Measurements from ENCODE around the gene ARPC4. TPM values are rescaled to one million over a fixed set of nuclear protein-coding genes. Genes with fewer than 3 reads are reported as not detected.

Gene ARPC4
- total and polyA plus RNA-seq, 2 donors from 2014 or later = 138 to 164 TPM

DNA sequence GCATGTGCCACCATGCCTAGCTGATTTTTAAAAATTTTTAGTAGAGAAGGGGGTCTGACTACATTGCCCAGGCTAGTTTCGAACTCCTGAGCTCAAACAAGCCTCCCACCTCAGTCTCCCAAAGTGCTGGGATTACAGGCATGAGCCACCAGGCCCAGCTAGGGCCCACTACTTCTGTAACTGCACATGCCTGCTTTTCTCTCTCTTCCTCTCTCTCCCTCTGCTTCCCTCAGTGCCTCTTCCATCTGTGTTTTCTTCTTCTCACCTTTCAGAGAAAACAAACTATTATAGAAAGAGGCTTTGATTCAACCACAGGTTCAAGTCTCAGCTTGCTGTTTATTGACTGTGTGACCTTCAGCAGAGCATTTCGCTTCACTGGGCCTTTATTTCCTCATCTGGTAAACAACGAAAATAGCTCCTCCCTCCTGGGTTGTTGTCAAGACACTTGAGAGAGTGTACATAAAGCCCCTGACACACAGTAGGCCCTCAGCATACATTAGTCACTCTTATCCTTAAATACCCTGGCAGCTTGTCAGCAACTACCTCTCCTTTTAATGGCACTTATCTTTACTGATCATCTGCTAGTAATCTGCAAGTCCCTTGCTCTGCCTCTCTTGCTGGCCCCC is 10.8 kb upstream of the ARPC4 start:
- no peak for TF ChIP-seq CTCF (IDR thresholded peaks at IDR 0.05; ENCODE audit: borderline replicate concordance, extremely low read depth, insufficient read depth)
- H3K27ac ChIP-seq (ENCODE audit: low read depth in 2 of 2, low read length in 2 of 2) = peak overlapping the region; percentile 5 to 85

DNA sequence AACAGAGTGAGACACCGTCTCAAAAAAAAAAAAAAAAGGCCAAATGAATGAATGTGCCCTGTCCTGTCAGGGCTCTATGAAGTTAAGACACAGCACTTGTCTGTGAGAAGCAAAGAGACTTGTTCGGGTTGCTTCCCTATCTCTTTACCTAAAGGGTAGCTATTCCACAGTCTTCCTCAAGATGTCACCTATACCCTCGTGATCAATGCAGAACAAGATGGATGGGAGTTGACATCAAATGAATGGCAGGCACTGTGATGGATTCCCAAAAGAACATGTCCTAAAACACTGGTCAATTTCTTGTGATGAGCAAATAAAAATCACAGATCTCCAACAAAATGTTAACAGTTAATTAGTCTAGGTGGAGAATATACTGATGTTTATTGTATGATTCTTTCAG is 10.1 kb upstream of the ARPC4 start:
- Histone ChIP-seq H3K36me3 (ENCODE audit: control insufficient read depth in 2 of 3, insufficient read depth in 3 of 3, low read length in 3 of 3) (peaks cover 3 to 20% (median 8%) of the 10 kb centered on the region in 3 donors), H3K9me3 (ENCODE audit: control insufficient read depth in 2 of 3, insufficient read depth in 1 of 3, low read length in 3 of 3) (no peaks in the 10 kb centered on the region), H3K27me3 (ENCODE audit: control insufficient read depth, insufficient read depth, low read length) (no peaks in the 10 kb centered on the region), H3K4me3 (ENCODE audit: low read length in 3 of 3) (no peak overlapping the region), H3K4me1 (ENCODE audit: control insufficient read depth in 2 of 3, insufficient read depth in 2 of 3, low read depth in 1 of 3, low read length in 3 of 3) (peaks cover 0 to 27% (median 13%) of the 10 kb centered on the region in 3 donors), H3K27ac (ENCODE audit: low read depth in 2 of 2, low read length in 2 of 2) (peak overlapping the region in 1 of 2 donors; percentile 36), H3K9ac (ENCODE audit: low read length in 3 of 3) (no peak overlapping the region)
- FAIRE-seq = no peak
- TF ChIP-seq CTCF (IDR thresholded peaks at IDR 0.05; ENCODE audit: borderline replicate concordance, extremely low read depth, insufficient read depth) = no peak
- no peak for DNase-seq
- intact Hi-C loops (cut with DNase I) = no loop called here

More for the DNA sequence above, 10.8 kb upstream of the ARPC4 start:
- H3K9me3 ChIP-seq (ENCODE audit: control insufficient read depth in 2 of 3, insufficient read depth in 1 of 3, low read length in 3 of 3) = no peaks in the 10 kb centered on the region
- no peaks in the 10 kb centered on the region for H3K27me3 ChIP-seq (ENCODE audit: control insufficient read depth, insufficient read depth, low read length)
- peaks cover 2 to 15% (median 8%) of the 10 kb centered on the region in 3 donors for H3K36me3 ChIP-seq (ENCODE audit: control insufficient read depth in 2 of 3, insufficient read depth in 3 of 3, low read length in 3 of 3)
- DNase-seq (no peak), FAIRE-seq (no peak)
- intact Hi-C loops (cut with DNase I) = no loop called here
- H3K4me1 ChIP-seq (ENCODE audit: control insufficient read depth in 2 of 3, insufficient read depth in 2 of 3, low read depth in 1 of 3, low read length in 3 of 3) = peaks cover 0 to 27% (median 13%) of the 10 kb centered on the region in 3 donors
- H3K4me3 ChIP-seq (ENCODE audit: low read length in 3 of 3) = no peak overlapping the region
- H3K9ac ChIP-seq (ENCODE audit: low read length in 3 of 3) = no peak overlapping the region

- no peak for FAIRE-seq
- Histone ChIP-seq H3K4me3 (ENCODE audit: low read length in 3 of 3) (no peak overlapping the region), H3K27ac (ENCODE audit: low read depth in 2 of 2, low read length in 2 of 2) (no peak overlapping the region), H3K27me3 (ENCODE audit: control insufficient read depth, insufficient read depth, low read length) (no peaks in the 10 kb centered on the region), H3K36me3 (ENCODE audit: control insufficient read depth in 2 of 3, insufficient read depth in 3 of 3, low read length in 3 of 3) (peaks cover 5 to 22% (median 8%) of the 10 kb centered on the region in 3 donors), H3K4me1 (ENCODE audit: control insufficient read depth in 2 of 3, insufficient read depth in 2 of 3, low read depth in 1 of 3, low read length in 3 of 3) (peaks cover 0 to 27% (median 13%) of the 10 kb centered on the region in 3 donors), H3K9ac (ENCODE audit: low read length in 3 of 3) (no peak overlapping the region), H3K9me3 (ENCODE audit: control insufficient read depth in 2 of 3, insufficient read depth in 1 of 3, low read length in 3 of 3) (no peaks in the 10 kb centered on the region)
- no peak for DNase-seq
- TF ChIP-seq CTCF (IDR thresholded peaks at IDR 0.05; ENCODE audit: borderline replicate concordance, extremely low read depth, insufficient read depth) = no peak
- intact Hi-C loops (cut with DNase I) = no loop called here
These were observed 8.9 kb upstream of the ARPC4 start for GRCh38 chr3:9783954-9784353.

Measured in kidney (tissue), 14 donors.